Fibroblast of mammary gland (primary cell): ENCODE data around the gene STMP1.

Experiments used
- DNase-seq: peaks from one replicate; pipeline ENCODE4 v3.0.0-alpha.2; 2010; ENCODE audit warnings: low read depth
- H3K4me3 ChIP-seq: 2 replicates; pipeline ENCODE4 v1.5.1; 2011; ENCODE audit warnings: low read depth, mild to moderate bottlenecking, low read length, moderate library complexity; ENCODE audit not compliant: control insufficient read depth
- CTCF ChIP-seq: conservative IDR thresholded peaks from 2 replicates; pipeline ENCODE4 v1.5.1; 2011; ENCODE audit warnings: low read depth, low read length, inconsistent platforms; ENCODE audit not compliant: control insufficient read depth, insufficient read depth

The STMP1 gene

GRCh38 chr7:135693558-135693957 lies 31.2 kb downstream of the STMP1 start:
- TF ChIP-seq CTCF: no peak
- no peak for DNase-seq
- no peak overlapping the region for H3K4me3 ChIP-seq

GRCh38 chr7:135697276-135698049 lies 35.1 kb downstream of the STMP1 start:
- TF ChIP-seq CTCF: no peak
- H3K4me3 ChIP-seq: no peak overlapping the region
- no peak for DNase-seq

- TF ChIP-seq CTCF: peak; percentile 36
- DNase-seq: no peak
- H3K4me3 ChIP-seq: no peak overlapping the region
These were observed 41.8 kb downstream of the STMP1 start for GRCh38 chr7:135704074-135704473.

- TF ChIP-seq CTCF: no peak
- H3K4me3 ChIP-seq: no peak overlapping the region
- DNase-seq: no peak
These were observed 42.4 kb downstream of the STMP1 start for GRCh38 chr7:135704698-135705097.

GRCh38 chr7:135706038-135706742 lies 43.9 kb downstream of the STMP1 start:
- TF ChIP-seq CTCF: no peak
- H3K4me3 ChIP-seq: no peak overlapping the region
- no peak for DNase-seq

GRCh38 chr7:135706858-135707569 lies 44.7 kb downstream of the STMP1 start:
- H3K4me3 ChIP-seq: no peak overlapping the region
- TF ChIP-seq CTCF: no peak
- DNase-seq: peak; percentile 24
